K562 (cell line): ENCODE results near the gene COLQ. TPM values are rescaled to one million over a fixed set of nuclear protein-coding genes. Genes with fewer than 3 reads are reported as not detected.

ENCODE experiments used
- C11orf30 ChIP-seq: fragments of 450-650 bp; IDR thresholded peaks from 2 replicates; pipeline ENCODE4 v1.6.1; 2016; ENCODE audit warnings: low read depth, mild to moderate bottlenecking
- FOXP1 ChIP-seq: sonication (generic); formaldehyde crosslinking; IDR thresholded peaks from 2 replicates; pipeline ENCODE4 v1.8.0; 2022; ENCODE audit warnings: mild to moderate bottlenecking, missing genetic modification reagents
- LCOR ChIP-seq: sonication (generic); formaldehyde crosslinking; IDR thresholded peaks from 2 replicates; pipeline ENCODE4 v1.8.0; 2022; ENCODE audit warnings: mild to moderate bottlenecking, missing genetic modification reagents
- MAFF ChIP-seq: IDR thresholded peaks from 2 replicates; pipeline ENCODE4 v1.6.1; 2012; ENCODE audit warnings: low read length, improper control_type of control experiment
- MAFG ChIP-seq: fragments of 450-650 bp; conservative IDR thresholded peaks from 2 replicates; pipeline ENCODE4 v1.6.1; 2016; ENCODE audit warnings: missing genetic modification characterization, missing compliant biosample characterization
- SMC3 ChIP-seq: conservative IDR thresholded peaks from 2 replicates; pipeline ENCODE4 v1.6.1; 2011; ENCODE audit warnings: low read depth, low read length, improper control_type of control experiment; ENCODE audit not compliant: insufficient read depth
- ZNF212 ChIP-seq: fragments of 450-650 bp; formaldehyde crosslinking; IDR thresholded peaks from 2 replicates; pipeline ENCODE4 v1.4.0; 2020; ENCODE audit warnings: mild to moderate bottlenecking
- ZNF384 ChIP-seq: IDR thresholded peaks from 2 replicates; pipeline ENCODE4 v1.6.1; 2012; ENCODE audit warnings: low read depth, low read length, improper control_type of control experiment
- polyA plus RNA-seq, 8 experiments: library from polyadenylated mRNA; depleted of rRNA in 4 of 8; stranded (reverse) in 5 of 8; unstranded in 3 of 8; fragments of >200 nt; fragmentation: Nextera tagmentation in 2 of 8; fragmentation: Illumina TruSeq in 1 of 8; extraction: Ambion mirVana in 2 of 8; extraction: Trizol in 1 of 8; gene quantifications; 2 replicates each; pipeline versions ENCODE4 v1.2.1 to v1.2.3, GENCODE V29; 2011 to 2014; ENCODE audit warnings: inconsistent platforms in 1 of 8, missing spikeins in 1 of 8
- total RNA-seq, 7 experiments: library from RNA; depleted of rRNA in 6 of 7; stranded (reverse); fragments of >200 nt in 6 of 7; fragmentation: Illumina TruSeq in 2 of 7; extraction: Trizol in 2 of 7; gene quantifications; 2 replicates each; pipeline versions ENCODE4 v1.2.1 to v1.2.3, GENCODE V29; 2011 to 2021; ENCODE audit warnings: low replicate concordance in 1 of 7
- TF ChIP-seq, protein P1 (sequence below), 2 experiments: fragments of 450-650 bp; formaldehyde crosslinking in 1 of 2; IDR thresholded peaks; 2 replicates each; pipeline versions ENCODE4 v1.4.0 to v1.6.1; 2014 to 2020; ENCODE audit warnings: mild to moderate bottlenecking in 2 of 2, borderline replicate concordance in 1 of 2, low read depth in 1 of 2
- TF ChIP-seq, protein P2 (sequence below): fragments of 450-650 bp; formaldehyde crosslinking; IDR thresholded peaks from 2 replicates; pipeline ENCODE4 v1.4.0; 2020; ENCODE audit warnings: mild to moderate bottlenecking, moderate library complexity
- TF ChIP-seq, protein P3 (sequence below): sonication (generic); IDR thresholded peaks from 2 replicates; pipeline ENCODE4 v1.6.1; 2016
- TF ChIP-seq, protein P4 (sequence below), 3 experiments: IDR thresholded peaks in 2 of 3; conservative IDR thresholded peaks in 1 of 3; 2 replicates each; pipeline ENCODE4 v1.5.1; 2011 to 2012; ENCODE audit warnings: low read length in 3 of 3, mild to moderate bottlenecking in 3 of 3, control low read depth in 2 of 3, improper control_type of control experiment in 1 of 3, inconsistent platforms in 1 of 3, low read depth in 1 of 3, mixed read lengths in 1 of 3, moderate library complexity in 1 of 3; ENCODE audit not compliant: insufficient read depth in 2 of 3
- TF ChIP-seq, protein P5 (sequence below): IDR thresholded peaks from 2 replicates; pipeline ENCODE4 v1.6.1; 2012; ENCODE audit warnings: low read depth, low read length, improper control_type of control experiment, borderline replicate concordance

The COLQ gene
- total and polyA plus RNA-seq, 9 of the 15 experiments (the other 6 are each of a cell fraction or from before 2014, with no cell fraction given), result 0.04 to 0.36 (median 0.27) TPM; not detected in 4

DNA sequence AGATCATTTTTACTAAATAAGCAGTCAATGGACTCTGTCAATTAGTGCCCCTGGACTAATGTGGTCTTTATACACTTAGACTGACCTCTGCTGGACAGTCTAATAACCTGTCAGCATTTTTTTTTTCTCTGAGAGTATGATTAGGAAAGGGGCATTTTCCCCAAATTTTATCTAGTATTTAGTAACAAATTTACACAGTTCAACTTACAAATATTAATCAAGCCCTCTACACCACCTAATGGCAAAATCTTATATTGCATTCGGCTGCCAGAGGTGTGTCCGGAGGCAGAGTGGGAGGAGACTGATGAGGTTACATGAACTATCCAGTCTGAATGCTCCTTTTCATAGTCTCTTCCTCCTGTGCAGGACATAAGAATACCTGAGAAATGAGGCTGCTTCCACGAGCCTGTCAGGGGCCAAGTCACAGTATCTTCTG is 36.0 kb upstream of the COLQ start (continued):
- TF ChIP-seq, protein P1, sequence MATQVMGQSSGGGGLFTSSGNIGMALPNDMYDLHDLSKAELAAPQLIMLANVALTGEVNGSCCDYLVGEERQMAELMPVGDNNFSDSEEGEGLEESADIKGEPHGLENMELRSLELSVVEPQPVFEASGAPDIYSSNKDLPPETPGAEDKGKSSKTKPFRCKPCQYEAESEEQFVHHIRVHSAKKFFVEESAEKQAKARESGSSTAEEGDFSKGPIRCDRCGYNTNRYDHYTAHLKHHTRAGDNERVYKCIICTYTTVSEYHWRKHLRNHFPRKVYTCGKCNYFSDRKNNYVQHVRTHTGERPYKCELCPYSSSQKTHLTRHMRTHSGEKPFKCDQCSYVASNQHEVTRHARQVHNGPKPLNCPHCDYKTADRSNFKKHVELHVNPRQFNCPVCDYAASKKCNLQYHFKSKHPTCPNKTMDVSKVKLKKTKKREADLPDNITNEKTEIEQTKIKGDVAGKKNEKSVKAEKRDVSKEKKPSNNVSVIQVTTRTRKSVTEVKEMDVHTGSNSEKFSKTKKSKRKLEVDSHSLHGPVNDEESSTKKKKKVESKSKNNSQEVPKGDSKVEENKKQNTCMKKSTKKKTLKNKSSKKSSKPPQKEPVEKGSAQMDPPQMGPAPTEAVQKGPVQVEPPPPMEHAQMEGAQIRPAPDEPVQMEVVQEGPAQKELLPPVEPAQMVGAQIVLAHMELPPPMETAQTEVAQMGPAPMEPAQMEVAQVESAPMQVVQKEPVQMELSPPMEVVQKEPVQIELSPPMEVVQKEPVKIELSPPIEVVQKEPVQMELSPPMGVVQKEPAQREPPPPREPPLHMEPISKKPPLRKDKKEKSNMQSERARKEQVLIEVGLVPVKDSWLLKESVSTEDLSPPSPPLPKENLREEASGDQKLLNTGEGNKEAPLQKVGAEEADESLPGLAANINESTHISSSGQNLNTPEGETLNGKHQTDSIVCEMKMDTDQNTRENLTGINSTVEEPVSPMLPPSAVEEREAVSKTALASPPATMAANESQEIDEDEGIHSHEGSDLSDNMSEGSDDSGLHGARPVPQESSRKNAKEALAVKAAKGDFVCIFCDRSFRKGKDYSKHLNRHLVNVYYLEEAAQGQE (IDR thresholded peaks at IDR 0.05; ENCODE audit: borderline replicate concordance), result peak; percentile 49; the same call in 1 of the 2 replicates
- TF ChIP-seq, protein P1 (CRISPR knock-in tag; IDR thresholded peaks at IDR 0.05; ENCODE audit: low read depth), result no peak
- TF ChIP-seq, protein P2, sequence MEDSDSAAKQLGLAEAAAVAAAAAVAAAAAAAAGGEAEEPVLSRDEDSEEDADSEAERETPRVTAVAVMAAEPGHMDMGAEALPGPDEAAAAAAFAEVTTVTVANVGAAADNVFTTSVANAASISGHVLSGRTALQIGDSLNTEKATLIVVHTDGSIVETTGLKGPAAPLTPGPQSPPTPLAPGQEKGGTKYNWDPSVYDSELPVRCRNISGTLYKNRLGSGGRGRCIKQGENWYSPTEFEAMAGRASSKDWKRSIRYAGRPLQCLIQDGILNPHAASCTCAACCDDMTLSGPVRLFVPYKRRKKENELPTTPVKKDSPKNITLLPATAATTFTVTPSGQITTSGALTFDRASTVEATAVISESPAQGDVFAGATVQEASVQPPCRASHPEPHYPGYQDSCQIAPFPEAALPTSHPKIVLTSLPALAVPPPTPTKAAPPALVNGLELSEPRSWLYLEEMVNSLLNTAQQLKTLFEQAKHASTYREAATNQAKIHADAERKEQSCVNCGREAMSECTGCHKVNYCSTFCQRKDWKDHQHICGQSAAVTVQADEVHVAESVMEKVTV (CRISPR knock-in tag), result peak; percentile 57
- TF ChIP-seq, protein P3, sequence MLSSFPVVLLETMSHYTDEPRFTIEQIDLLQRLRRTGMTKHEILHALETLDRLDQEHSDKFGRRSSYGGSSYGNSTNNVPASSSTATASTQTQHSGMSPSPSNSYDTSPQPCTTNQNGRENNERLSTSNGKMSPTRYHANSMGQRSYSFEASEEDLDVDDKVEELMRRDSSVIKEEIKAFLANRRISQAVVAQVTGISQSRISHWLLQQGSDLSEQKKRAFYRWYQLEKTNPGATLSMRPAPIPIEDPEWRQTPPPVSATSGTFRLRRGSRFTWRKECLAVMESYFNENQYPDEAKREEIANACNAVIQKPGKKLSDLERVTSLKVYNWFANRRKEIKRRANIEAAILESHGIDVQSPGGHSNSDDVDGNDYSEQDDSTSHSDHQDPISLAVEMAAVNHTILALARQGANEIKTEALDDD, result peak; percentile 50; the same call in 1 of the 2 replicates
- TF ChIP-seq SMC3 (peak; percentile 61), MAFG (tag) (peak; percentile 73), C11orf30 (peak; percentile 85), FOXP1 (no peak), ZNF212 (CRISPR knock-in tag) (no peak), ZNF384 (peak; percentile 89), LCOR (CRISPR knock-in tag) (0 out of 2 replicates have a peak, but pooled peaks have one; percentile 21), MAFF (peak; percentile 64)
- TF ChIP-seq, protein P4, sequence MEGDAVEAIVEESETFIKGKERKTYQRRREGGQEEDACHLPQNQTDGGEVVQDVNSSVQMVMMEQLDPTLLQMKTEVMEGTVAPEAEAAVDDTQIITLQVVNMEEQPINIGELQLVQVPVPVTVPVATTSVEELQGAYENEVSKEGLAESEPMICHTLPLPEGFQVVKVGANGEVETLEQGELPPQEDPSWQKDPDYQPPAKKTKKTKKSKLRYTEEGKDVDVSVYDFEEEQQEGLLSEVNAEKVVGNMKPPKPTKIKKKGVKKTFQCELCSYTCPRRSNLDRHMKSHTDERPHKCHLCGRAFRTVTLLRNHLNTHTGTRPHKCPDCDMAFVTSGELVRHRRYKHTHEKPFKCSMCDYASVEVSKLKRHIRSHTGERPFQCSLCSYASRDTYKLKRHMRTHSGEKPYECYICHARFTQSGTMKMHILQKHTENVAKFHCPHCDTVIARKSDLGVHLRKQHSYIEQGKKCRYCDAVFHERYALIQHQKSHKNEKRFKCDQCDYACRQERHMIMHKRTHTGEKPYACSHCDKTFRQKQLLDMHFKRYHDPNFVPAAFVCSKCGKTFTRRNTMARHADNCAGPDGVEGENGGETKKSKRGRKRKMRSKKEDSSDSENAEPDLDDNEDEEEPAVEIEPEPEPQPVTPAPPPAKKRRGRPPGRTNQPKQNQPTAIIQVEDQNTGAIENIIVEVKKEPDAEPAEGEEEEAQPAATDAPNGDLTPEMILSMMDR (IDR thresholded peaks at IDR 0.05 in 2 of 3, conservative IDR thresholded peaks at IDR 0.05 in 1 of 3; ENCODE audit: insufficient read depth in 2 of 3, low read depth in 1 of 3, low read length in 3 of 3), result peak; percentile 43 to 73 (median 68)
- TF ChIP-seq, protein P5, sequence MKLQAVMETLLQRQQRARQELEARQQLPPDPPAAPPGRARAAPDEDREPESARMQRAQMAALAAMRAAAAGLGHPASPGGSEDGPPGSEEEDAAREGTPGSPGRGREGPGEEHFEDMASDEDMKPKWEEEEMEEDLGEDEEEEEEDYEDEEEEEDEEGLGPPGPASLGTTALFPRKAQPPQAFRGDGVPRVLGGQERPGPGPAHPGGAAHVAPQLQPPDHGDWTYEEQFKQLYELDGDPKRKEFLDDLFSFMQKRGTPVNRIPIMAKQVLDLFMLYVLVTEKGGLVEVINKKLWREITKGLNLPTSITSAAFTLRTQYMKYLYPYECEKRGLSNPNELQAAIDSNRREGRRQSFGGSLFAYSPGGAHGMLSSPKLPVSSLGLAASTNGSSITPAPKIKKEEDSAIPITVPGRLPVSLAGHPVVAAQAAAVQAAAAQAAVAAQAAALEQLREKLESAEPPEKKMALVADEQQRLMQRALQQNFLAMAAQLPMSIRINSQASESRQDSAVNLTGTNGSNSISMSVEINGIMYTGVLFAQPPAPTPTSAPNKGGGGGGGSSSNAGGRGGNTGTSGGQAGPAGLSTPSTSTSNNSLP, result peak; percentile 92; the same call in 1 of the 2 replicates
